K562 (cell line): Measurements from ENCODE around the gene VAPB. TPM values are rescaled to one million over a fixed set of nuclear protein-coding genes. Genes with fewer than 3 reads are reported as not detected.

ENCODE experiments used
- ARID2 ChIP-seq: fragments of 450-650 bp; IDR thresholded peaks from 2 replicates; pipeline ENCODE4 v1.6.1; 2017; ENCODE audit warnings: antibody characterized with exemption, mild to moderate bottlenecking
- CTBP1 ChIP-seq: fragments of 450-650 bp; IDR thresholded peaks from 2 replicates; pipeline ENCODE4 v1.6.1; 2016; ENCODE audit warnings: borderline replicate concordance
- E2F6 ChIP-seq, 2 experiments: IDR thresholded peaks; 2 replicates each; pipeline ENCODE4 v1.6.1; 2011; ENCODE audit warnings: borderline replicate concordance in 1 of 2, control low read depth in 1 of 2, low read depth in 1 of 2, low read length in 1 of 2, mild to moderate bottlenecking in 1 of 2, mixed read lengths in 1 of 2, moderate library complexity in 1 of 2; ENCODE audit not compliant: insufficient read depth in 1 of 2, insufficient read length in 1 of 2, poor library complexity in 1 of 2, severe bottlenecking in 1 of 2; ENCODE audit errors: extremely low read depth in 1 of 2
- GABPB1 ChIP-seq: sonication (generic); formaldehyde crosslinking; IDR thresholded peaks from 2 replicates; pipeline ENCODE4 v1.8.0; 2022; ENCODE audit warnings: mild to moderate bottlenecking, missing genetic modification reagents
- HMGN3 ChIP-seq: IDR thresholded peaks from 2 replicates; pipeline ENCODE4 v1.6.1; 2011; ENCODE audit warnings: borderline replicate concordance, low read depth, mild to moderate bottlenecking, mixed read lengths, low read length; ENCODE audit not compliant: insufficient read length; ENCODE audit errors: extremely low read depth
- KDM5B ChIP-seq: fragments of 200-600 bp; sonication (generic); IDR thresholded peaks from 2 replicates; pipeline ENCODE4 v1.6.1; 2012; ENCODE audit warnings: low read depth, mild to moderate bottlenecking, moderate library complexity, low read length, control low read depth, inconsistent platforms; ENCODE audit not compliant: insufficient replicate concordance
- MAZ ChIP-seq, 2 experiments: fragments of 450-650 bp in 1 of 2; sonication (generic) in 1 of 2; formaldehyde crosslinking; IDR thresholded peaks in 1 of 2; conservative IDR thresholded peaks in 1 of 2; 2 replicates each; pipeline versions ENCODE4 v1.4.0 to v1.5.0; 2020; ENCODE audit warnings: mild to moderate bottlenecking in 1 of 2, missing genetic modification reagents in 1 of 2
- MLX ChIP-seq, 2 experiments: fragments of 450-650 bp in 1 of 2; sonication (generic) in 1 of 2; formaldehyde crosslinking; conservative IDR thresholded peaks; 2 replicates each; pipeline versions ENCODE4 v1.4.0 to v1.8.1; 2020 to 2022; ENCODE audit warnings: mild to moderate bottlenecking in 1 of 2, missing genetic modification reagents in 1 of 2
- NFIX ChIP-seq: fragments of 250-450 bp; sonication (Bioruptor Pico); IDR thresholded peaks from 2 replicates; pipeline ENCODE4 v1.4.0; 2020; ENCODE audit warnings: low read depth, mild to moderate bottlenecking, moderate library complexity
- POLR2H ChIP-seq: IDR thresholded peaks from 2 replicates; pipeline ENCODE4 v1.6.1; 2016; ENCODE audit warnings: missing genetic modification characterization, low read depth, mild to moderate bottlenecking, control low read depth, missing compliant biosample characterization, moderate library complexity
- SIN3A ChIP-seq, 2 experiments: fragments of 150-350 bp in 1 of 2; IDR thresholded peaks; 2 replicates each; pipeline ENCODE4 v1.6.1; 2011 to 2016; ENCODE audit warnings: borderline replicate concordance in 2 of 2, low read depth in 2 of 2, low read length in 2 of 2, mild to moderate bottlenecking in 2 of 2, moderate library complexity in 2 of 2; ENCODE audit not compliant: control insufficient read depth in 1 of 2
- TBP ChIP-seq: optimal IDR thresholded peaks from 2 replicates; pipeline ENCODE3; 2011; ENCODE audit warnings: low read depth, low read length, improper control_type of control experiment
- THAP12 ChIP-seq: fragments of 250-450 bp; sonication (Bioruptor Pico); IDR thresholded peaks from 2 replicates; pipeline ENCODE4 v1.9.0; 2021; ENCODE audit warnings: mild to moderate bottlenecking, inconsistent platforms
- ZBTB2 ChIP-seq: fragments of 450-650 bp; IDR thresholded peaks from 2 replicates; pipeline ENCODE4 v1.6.1; 2016; ENCODE audit warnings: antibody characterized with exemption
- ZNF143 ChIP-seq: sonication (generic); formaldehyde crosslinking; IDR thresholded peaks from 2 replicates; pipeline ENCODE4 v1.9.0; 2022; ENCODE audit warnings: mild to moderate bottlenecking, missing genetic modification reagents
- ZNF280A ChIP-seq: fragments of 450-650 bp; IDR thresholded peaks from 2 replicates; pipeline ENCODE4 v1.6.1; 2018; ENCODE audit warnings: mild to moderate bottlenecking, low read depth; ENCODE audit not compliant: partially characterized antibody
- polyA plus RNA-seq, 8 experiments: library from polyadenylated mRNA; depleted of rRNA in 4 of 8; stranded (reverse) in 5 of 8; unstranded in 3 of 8; fragments of >200 nt; fragmentation: Nextera tagmentation in 2 of 8; fragmentation: Illumina TruSeq in 1 of 8; extraction: Ambion mirVana in 2 of 8; extraction: Trizol in 1 of 8; gene quantifications; 2 replicates each; pipeline versions ENCODE4 v1.2.1 to v1.2.3, GENCODE V29; 2011 to 2014; ENCODE audit warnings: inconsistent platforms in 1 of 8, missing spikeins in 1 of 8
- total RNA-seq, 7 experiments: library from RNA; depleted of rRNA in 6 of 7; stranded (reverse); fragments of >200 nt in 6 of 7; fragmentation: Illumina TruSeq in 2 of 7; extraction: Trizol in 2 of 7; gene quantifications; 2 replicates each; pipeline versions ENCODE4 v1.2.1 to v1.2.3, GENCODE V29; 2011 to 2021; ENCODE audit warnings: low replicate concordance in 1 of 7

Gene VAPB
- total and polyA plus RNA-seq, 9 of the 15 experiments (the other 6 are each of a cell fraction or from before 2014, with no cell fraction given): 3.4 to 51.0 (median 27.9) TPM

GRCh38 chr20:58388882-58389323, at the start of gene VAPB (continued):
- TF ChIP-seq THAP12 (CRISPR knock-in tag): 0 out of 2 replicates have a peak, but pooled peaks have one; percentile 35
- TF ChIP-seq E2F6 (IDR thresholded peaks at IDR 0.05; ENCODE audit: borderline replicate concordance in 1 of 2, extremely low read depth in 1 of 2, insufficient read depth in 1 of 2, insufficient read length in 1 of 2, low read depth in 1 of 2, low read length in 1 of 2, poor library complexity in 1 of 2, severe bottlenecking in 1 of 2): peak; percentile 83 to 93
- peak; percentile 48 for TF ChIP-seq KDM5B
- peak; percentile 43 for TF ChIP-seq HMGN3
- peak; percentile 95 for TF ChIP-seq CTBP1
- peak; percentile 93 for TF ChIP-seq ZBTB2
- TF ChIP-seq ZNF143 (CRISPR knock-in tag): no peak
- TF ChIP-seq MLX (CRISPR knock-in tag; conservative IDR thresholded peaks at IDR 0.05): no peak
- 0 out of 4 replicates have a peak, but pooled peaks of 1 of the 2 experiments have one; percentile 41 for TF ChIP-seq SIN3A (IDR thresholded peaks at IDR 0.05; ENCODE audit: borderline replicate concordance in 2 of 2, control insufficient read depth in 1 of 2, low read depth in 2 of 2, low read length in 2 of 2)
- TF ChIP-seq ZNF280A: no peak
- TF ChIP-seq TBP: peak; percentile 63
- no peak for TF ChIP-seq ARID2
- TF ChIP-seq POLR2H: peak; percentile 59
- peak in 1 of 2 experiments; percentile 20; a peak in 1 of 4 replicates for TF ChIP-seq MAZ (CRISPR knock-in tag; conservative IDR thresholded peaks at IDR 0.05 in 1 of 2, IDR thresholded peaks at IDR 0.05 in 1 of 2)
- no peak for TF ChIP-seq NFIX (CRISPR knock-in tag)
- TF ChIP-seq GABPB1 (CRISPR knock-in tag): peak; percentile 71
